GM18502 (cell line): Measurements from ENCODE around the gene TAF11.
"Not testable (repeated sequence)": the region's sequence is repeated elsewhere in the genome, so short reads cannot be mapped to it uniquely, and the experiment has no call there.

ENCODE experiments used
- ATAC-seq: cut with Tn5 transposase; IDR thresholded peaks from one replicate; pipeline ENCODE4 v1.9.1; 2021; ENCODE audit warnings: mild to moderate bottlenecking; ENCODE audit not compliant: unreplicated experiment, poor library complexity

TAF11 gene

DNA sequence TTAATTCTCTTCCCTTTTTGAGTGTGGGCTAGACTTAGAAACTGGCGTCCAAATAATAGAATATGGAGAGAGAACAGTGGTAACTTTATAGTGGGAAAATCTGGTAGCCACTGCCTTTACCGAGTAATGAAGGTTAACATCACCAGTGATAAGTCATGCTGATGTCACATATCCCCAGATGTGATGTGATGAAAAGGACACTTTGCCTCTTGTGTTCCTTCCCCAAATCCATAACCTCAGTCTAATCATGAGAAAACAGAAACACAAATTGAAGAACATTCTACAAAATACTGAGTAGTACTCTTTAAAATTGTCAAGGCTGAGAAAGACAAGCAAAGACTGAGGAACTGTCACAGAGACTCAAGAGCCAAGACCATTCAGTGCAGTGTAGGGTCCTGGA lies 19.0 kb upstream of the TAF11 start:
- no peak for ATAC-seq

DNA sequence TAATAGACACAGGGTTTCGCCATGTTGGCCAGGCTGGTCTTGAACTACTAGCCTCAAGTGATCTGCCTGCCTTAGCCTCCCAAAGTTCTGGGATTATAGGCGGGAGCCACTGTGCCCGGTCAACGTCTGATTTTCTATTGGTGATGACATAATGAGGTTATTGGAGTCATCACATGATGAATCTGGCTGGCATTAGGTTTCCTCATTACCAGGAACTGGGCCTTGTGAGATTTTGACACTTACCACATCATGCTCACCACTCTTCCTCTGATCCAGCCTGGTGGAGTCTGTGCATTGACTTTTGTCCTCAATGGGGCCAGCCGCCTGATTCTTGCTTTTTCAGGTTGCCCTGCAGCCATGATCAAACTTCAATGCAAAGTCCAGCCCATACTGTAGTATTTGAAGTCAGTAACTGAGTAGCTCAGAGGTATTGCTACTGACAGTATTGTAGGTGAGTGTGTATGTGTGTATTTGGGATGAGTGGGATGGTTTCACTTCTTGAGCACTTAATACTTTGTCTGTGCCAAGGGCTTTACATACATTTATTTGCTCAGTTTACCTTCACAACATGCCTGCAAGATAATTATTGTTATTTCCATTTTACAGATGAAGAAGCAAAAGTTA lies 17.3 kb upstream of the TAF11 start:
- no peak for ATAC-seq

DNA sequence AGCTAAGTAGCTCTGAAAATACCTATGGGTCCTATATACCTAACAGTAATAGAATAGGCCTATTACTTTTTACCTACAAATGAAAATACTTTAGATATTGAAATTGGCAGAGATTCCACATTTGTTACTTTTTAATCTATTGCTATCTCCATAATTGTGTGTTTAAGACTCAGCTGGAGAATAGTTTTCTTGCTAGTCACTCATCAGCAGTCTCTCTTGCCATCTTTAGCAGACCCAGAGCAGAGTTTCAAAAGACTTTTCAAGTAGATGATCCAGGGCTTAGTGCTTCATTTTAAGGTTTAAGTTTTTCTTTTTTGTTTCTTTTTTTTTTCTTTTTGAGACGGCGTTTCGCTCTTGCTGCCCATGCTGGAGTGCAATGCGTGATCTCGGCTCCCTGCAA lies 14.1 kb upstream of the TAF11 start:
- ATAC-seq, result no peak

- no peak for ATAC-seq
Observed at GRCh38 chr6:34900321-34901031, 12.6 kb upstream of the TAF11 start.

GRCh38 chr6:34899748-34900147 lies 11.9 kb upstream of the TAF11 start:
- not testable (repeated sequence) for ATAC-seq

DNA sequence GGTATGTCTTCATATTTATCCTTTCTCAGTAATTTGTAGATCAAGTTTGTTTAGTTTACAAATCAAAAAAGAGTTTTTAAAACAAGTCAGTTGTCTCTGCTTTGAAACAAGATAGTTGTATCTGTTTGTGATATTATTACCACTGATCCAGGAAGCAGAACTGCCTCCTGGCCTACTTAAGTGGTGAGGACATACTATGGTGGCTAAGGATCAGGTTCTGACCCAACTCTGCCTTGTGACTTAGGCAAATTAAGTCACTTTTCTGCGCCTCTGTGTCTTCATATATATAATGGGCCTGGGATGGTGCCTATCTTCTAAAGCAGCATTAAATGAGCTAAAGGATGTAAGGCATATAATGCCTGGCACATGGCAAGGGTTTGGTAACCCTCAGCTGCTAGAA lies 9.9 kb upstream of the TAF11 start:
- no peak for ATAC-seq

DNA sequence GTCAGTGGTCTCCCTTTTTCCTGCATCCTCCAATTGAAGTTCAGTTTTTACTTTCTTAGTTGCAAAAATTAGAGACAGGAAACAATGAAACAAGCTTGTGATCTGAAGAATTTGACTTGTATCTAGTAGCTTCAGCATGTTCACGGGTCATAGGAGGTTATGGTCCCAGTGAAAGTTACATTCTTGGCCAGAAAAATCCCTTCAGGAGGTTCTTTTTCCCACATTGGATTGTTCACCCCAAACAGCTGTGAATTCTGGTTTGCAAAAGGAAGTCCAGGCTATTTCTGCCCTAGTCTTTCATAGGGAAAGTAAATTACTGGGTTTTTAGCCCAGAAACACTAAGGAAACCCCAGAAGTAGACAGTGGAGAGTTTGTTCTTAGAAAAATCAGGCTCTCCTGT lies 9.3 kb upstream of the TAF11 start:
- no peak for ATAC-seq

DNA sequence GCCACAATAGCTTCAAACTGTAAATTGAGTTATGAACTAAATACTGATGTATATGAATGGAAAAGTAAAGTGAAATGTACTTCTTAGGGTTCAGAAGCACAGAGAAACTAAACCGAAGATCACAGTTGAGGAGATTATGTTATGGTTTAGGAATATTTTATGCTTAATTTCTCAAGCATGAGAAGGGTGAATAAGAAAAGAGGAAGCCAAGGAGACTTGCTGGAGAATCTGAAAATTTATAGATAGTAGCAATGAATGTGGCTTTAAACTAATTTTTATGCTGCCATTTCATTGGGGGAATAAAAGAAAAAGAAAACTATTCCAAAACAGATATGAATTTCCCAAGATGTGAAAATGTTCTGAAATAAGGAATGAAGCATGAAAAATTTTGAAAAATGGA lies 6.9 kb upstream of the TAF11 start:
- no peak for ATAC-seq

DNA sequence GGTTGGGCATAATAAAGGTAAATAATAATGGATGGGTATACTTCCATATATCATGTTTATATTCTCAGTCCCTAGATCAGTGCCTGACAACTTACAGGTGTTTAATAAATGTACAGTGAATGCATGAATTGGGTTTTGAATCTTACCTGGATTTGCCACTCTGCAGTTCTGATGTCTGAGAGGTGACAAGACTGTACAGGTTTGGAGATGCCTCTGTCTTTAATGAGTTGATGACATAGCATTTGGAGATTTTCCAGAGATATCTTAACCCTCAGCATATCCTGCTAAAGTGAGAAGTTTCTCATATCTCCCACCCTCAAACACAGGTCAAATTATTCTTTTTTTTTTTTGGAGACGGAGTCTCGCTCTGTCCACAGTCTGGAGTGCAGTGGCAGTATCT lies 3.5 kb upstream of the TAF11 start:
- no peak for ATAC-seq

DNA sequence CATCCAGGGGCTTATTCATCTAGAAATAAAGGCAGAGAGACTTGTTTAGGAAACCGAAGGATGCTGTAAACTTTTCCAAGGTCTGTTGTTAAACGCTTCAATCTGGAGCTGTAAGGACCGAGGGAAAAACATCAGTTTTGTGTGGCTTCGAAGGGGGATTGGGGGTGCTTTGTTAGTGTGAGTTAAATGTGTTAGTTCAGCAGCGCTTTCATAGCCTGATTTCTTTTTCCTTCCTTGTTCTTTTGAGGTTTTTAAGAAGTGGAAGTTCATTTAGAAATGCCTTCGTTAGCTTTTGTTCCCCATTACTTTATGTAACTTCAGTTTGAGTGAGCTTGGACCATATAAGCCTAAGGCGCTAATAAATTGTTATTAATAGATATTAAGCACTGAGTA lies 2.7 kb upstream of the TAF11 start:
- no peak for ATAC-seq

- ATAC-seq, result peak; percentile 67
Observed at GRCh38 chr6:34888874-34889555, 1.2 kb upstream of the TAF11 start, which contains the start of gene ANKS1A. Gene ANKS1A (plus strand): TSS chr6:34889255. CDS start chr6:34889403, 148 bp downstream.

GRCh38 chr6:34888514-34888856 lies 643 bp upstream of the TAF11 start:
- ATAC-seq, result no peak

DNA sequence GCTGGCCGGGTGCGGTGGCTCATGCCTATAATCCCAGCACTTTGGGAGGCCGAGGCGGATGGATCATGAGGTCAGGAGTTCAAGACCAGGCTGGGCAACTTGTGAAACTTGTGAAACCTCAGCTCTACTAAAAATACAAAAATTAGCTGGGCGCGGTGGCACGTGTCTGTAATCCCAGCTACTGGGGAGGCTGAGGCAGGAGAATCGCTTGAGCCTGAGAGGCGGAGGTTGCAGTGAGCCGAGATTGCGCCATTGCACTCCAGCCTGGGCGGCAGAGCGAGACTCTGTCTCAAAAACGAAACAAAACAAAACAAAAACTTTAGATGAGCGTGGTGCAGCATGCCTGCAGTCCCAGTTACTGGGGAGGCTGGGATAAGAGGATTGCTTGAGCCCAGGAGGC lies 2.0 kb downstream of the TAF11 start:
- not testable (repeated sequence) for ATAC-seq

DNA sequence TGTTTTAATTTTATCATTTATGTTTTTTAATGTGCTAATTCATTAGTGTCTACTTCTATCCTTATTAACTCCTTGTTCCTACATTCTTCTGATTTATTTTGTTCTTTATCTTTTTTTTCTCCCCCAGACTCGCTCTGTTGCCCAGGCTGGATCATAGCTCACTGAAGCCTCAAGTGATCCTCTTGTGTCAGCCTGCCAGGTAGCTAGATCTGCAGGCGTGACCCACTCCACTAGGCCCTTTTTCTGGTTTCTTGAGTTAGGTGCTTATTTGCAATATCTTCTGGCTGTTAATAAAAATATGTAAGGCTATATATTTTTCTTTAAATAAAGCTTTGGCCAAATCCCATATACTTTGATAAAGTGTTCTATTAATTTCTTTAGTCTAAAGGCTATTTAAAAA lies 2.8 kb downstream of the TAF11 start:
- ATAC-seq, result no peak

GRCh38 chr6:34884073-34884472 lies 3.8 kb downstream of the TAF11 start:
- not testable (repeated sequence) for ATAC-seq

DNA sequence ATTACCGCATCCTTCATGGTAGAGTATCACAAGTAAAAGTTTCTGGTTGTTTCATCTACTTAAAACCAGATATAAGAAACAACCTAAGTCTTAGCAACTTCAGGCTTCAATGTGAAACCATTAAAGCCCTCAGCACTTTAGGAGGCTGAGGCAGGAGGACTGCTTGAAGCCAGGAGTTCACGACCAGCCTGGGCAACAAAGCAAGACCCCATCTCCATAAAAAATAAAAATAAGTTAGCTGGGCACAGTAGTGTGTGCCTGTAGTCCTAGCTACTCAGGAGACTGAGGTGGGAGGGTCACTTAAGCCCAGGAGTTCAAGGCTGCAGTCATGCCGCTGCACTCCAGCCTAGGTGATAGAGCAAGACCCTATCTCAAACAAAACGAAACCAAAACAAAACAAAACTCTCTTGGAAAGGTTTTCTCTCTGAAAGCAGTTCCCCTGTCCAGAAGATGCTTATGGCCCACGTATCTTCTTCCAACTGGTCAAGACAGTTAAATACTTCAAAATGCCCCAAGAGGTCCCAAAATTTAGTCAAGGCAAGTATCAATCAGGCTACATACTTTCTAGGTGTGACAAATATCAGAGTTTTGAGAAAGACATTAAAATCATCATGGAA lies 9.9 kb downstream of the TAF11 start:
- no peak for ATAC-seq

DNA sequence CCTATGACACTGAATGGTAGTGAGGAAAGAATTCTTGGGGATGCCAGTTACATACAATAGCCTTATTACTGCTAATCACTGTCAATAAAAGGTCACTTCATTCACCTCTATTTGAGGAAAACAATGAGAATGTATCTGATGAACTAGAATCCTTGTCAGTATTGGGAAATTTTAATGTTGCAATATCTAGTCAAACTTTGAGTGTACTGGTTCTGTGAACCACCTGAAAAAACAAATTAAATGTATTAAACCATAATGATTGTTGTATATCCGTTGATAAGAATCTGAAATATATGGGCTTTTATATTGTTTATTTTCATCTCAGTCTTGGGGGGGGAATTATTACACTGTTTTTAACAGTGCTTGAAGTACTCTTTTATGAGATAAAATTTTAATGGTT lies 10.6 kb downstream of the TAF11 start:
- ATAC-seq, result no peak

DNA sequence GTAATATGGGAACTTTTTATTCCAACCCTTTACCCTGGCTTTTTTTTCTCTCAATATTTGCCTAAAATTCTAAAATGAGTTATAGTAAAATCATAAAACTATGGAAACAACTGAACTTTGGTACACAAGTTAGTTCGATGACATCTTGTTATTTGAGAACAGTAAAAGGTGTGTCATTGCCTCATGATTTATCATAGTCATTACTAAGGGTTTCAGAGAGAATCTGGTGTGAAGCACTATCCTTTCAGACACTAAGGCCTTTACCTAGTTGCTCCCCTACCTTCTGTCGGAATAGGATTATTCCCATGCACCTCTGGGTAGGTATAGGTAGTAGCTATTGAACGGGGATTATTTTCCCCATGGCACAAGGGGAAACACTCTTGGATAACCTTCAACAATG lies 11.4 kb downstream of the TAF11 start:
- ATAC-seq, result no peak

DNA sequence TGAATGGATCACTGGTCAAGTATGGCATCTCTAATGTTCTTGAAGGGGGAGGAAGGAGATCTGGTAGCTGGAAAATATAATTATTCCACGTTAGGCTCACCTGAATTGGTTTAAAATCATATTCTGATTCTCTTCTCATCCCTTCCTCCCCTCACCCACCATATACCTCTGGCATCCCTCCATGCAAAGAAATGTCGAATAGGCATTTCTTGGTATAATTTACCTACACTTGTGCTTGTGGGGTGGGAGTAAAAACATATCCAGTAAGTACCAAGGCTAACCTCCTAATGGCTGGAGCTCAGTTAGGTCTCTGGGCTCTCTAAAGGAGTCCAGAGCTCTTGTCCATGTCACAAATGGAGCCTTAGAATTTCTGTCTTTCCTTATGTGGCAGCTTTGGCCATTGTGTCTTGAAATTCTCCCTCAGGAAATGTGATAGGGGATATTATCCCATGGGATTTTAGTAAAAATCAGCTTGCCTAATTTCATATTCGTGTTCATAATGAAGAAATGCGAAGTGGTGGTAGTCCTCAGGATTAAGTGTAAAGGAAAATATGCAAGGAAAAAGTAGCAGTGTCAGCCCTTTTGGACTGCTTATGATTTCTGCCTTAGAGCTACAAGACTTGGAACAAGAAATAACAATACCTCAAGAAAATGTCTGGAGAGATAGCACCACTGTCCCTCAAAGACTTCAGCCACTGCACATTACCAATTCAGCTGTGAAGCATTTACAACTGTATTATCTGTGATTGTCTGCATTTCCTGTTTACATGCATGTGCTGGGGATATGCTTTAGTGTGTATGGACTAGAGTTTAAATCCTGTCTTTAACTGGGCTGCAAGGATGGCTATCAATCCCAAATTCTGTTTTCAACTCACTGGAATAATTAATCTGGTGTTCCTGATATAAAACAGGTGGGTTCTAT lies 12.3 kb downstream of the TAF11 start:
- ATAC-seq, result no peak

- ATAC-seq, result no peak
Observed at GRCh38 chr6:34872332-34872731, 15.5 kb downstream of the TAF11 start.
